NCI-H82 treated with DMSO at 0.1 percent for 48 hours (cell line): ENCODE data around the gene SCAF1.
"Not testable (repeated sequence)": the region's sequence is repeated elsewhere in the genome, so short reads cannot be mapped to it uniquely, and the experiment has no call there.

Source experiments
- DNase-seq: peaks from one replicate; lab custom pipeline; 2025; ENCODE audit not compliant: unreplicated experiment; lab: John Stamatoyannopoulos, UW

Gene SCAF1

GRCh38 chr19:49613374-49613773, 28.6 kb upstream of the SCAF1 start:
- DNase-seq: no peak

GRCh38 chr19:49614096-49614833, 27.7 kb upstream of the SCAF1 start:
- no peak for DNase-seq

- DNase-seq: no peak
These were observed 26.1 kb upstream of the SCAF1 start for GRCh38 chr19:49615861-49616260.

GRCh38 chr19:49616532-49616931, 25.5 kb upstream of the SCAF1 start:
- DNase-seq: no peak

GRCh38 chr19:49616945-49617344, 25.1 kb upstream of the SCAF1 start:
- no peak for DNase-seq

GRCh38 chr19:49617860-49618259, 24.1 kb upstream of the SCAF1 start:
- DNase-seq: not testable (repeated sequence)

GRCh38 chr19:49624967-49625910, 16.8 kb upstream of the SCAF1 start:
- DNase-seq: no peak

- no peak for DNase-seq
These were observed 15.8 kb upstream of the SCAF1 start for GRCh38 chr19:49626226-49626625.

- DNase-seq: no peak
These were observed 12.3 kb upstream of the SCAF1 start for GRCh38 chr19:49629659-49630058.

- no peak for DNase-seq
These were observed 10.9 kb upstream of the SCAF1 start for GRCh38 chr19:49631014-49631588.

GRCh38 chr19:49631610-49632192, 10.3 kb upstream of the SCAF1 start:
- no peak for DNase-seq

- DNase-seq: no peak
These were observed 9.4 kb upstream of the SCAF1 start for GRCh38 chr19:49632576-49632975.

GRCh38 chr19:49633273-49633672, 8.7 kb upstream of the SCAF1 start:
- DNase-seq: not testable (repeated sequence)

- DNase-seq: no peak
These were observed 6.3 kb upstream of the SCAF1 start for GRCh38 chr19:49635530-49636232.

- DNase-seq: no peak
These were observed 5.6 kb upstream of the SCAF1 start for GRCh38 chr19:49636233-49636932.

- peak; percentile 10 for DNase-seq
These were observed 3.9 kb upstream of the SCAF1 start for GRCh38 chr19:49637821-49638738.

GRCh38 chr19:49639401-49640112, 2.5 kb upstream of the SCAF1 start:
- DNase-seq: no peak

GRCh38 chr19:49640113-49640898, 1.7 kb upstream of the SCAF1 start, which contains the start of gene RRAS:
Gene RRAS (minus strand): TSS chr19:49640143. CDS start chr19:49640098, 45 bp downstream.
- peak; percentile 100 for DNase-seq
